Thyroid gland (tissue), 4 donors: Measurements from ENCODE around the gene STAT3. TPM values are rescaled to one million over a fixed set of nuclear protein-coding genes. Genes with fewer than 3 reads are reported as not detected.
"Not testable (repeated sequence)": the region's sequence is repeated elsewhere in the genome, so short reads cannot be mapped to it uniquely, and the experiment has no call there.

ENCODE experiments used
- DNase-seq, 2 donors: peaks; one replicate each; pipeline ENCODE4 v3.0.0-alpha.2; 2019
- H3K27ac ChIP-seq, 3 donors: fragments of 200-600 bp; sonication (generic); 1 replicate in 2 of 3; 2 replicates in 1 of 3; pipeline ENCODE4 v1.5.1; 2016 to 2019; ENCODE audit warnings: mild to moderate bottlenecking in 1 of 3, moderate library complexity in 1 of 3
- H3K27me3 ChIP-seq: fragments of 200-600 bp; sonication (generic); one replicate; pipeline ENCODE4 v1.5.1; 2019
- H3K36me3 ChIP-seq, 2 donors: fragments of 200-600 bp; sonication (generic); one replicate each; pipeline ENCODE4 v1.5.1; 2016 to 2019
- H3K4me1 ChIP-seq, 2 donors: fragments of 200-600 bp; sonication (generic); one replicate each; pipeline ENCODE4 v1.5.1; 2017 to 2019
- H3K4me3 ChIP-seq, 3 donors: fragments of 200-600 bp; sonication (generic); replicated peaks in 1 of 3; 1 replicate in 2 of 3; 2 replicates in 1 of 3; pipeline ENCODE4 v1.5.1; 2016; ENCODE audit warnings: mild to moderate bottlenecking in 1 of 3
- H3K9me3 ChIP-seq: fragments of 200-600 bp; sonication (generic); one replicate; pipeline ENCODE4 v1.5.1; 2017
- CTCF ChIP-seq, 6 experiments: fragments of 200-600 bp in 3 of 6; fragments of 450-650 bp in 3 of 6; sonication (generic) in 3 of 6; IDR thresholded peaks; one replicate each; pipeline ENCODE4 v1.5.1; 2016 to 2019; ENCODE audit warnings: antibody characterized with exemption in 6 of 6, mild to moderate bottlenecking in 2 of 6, inconsistent platforms in 1 of 6, moderate library complexity in 1 of 6
- POLR2A ChIP-seq, 2 donors: fragments of 450-650 bp; IDR thresholded peaks; one replicate each; pipeline ENCODE4 v1.6.1; 2017; ENCODE audit warnings: antibody characterized with exemption in 2 of 2, mild to moderate bottlenecking in 2 of 2, moderate library complexity in 1 of 2
- WGBS, 2 donors: methylation state at CpG; one replicate each; pipeline ENCODE4 v1.1.5; 2017; 5-methylcytosine and 5-hydroxymethylcytosine counted together
- intact Hi-C: fragments of 100-400 bp; cut with DNase I; formaldehyde crosslinking; loops from one replicate; pipeline ENCODE4 v1.15.1; 2023
- total RNA-seq, 4 donors: library from RNA; depleted of rRNA; stranded (reverse); fragments of >200 nt; gene quantifications; one replicate each; pipeline ENCODE4 v1.2.3, GENCODE V29; 2016

Gene STAT3
- total RNA-seq, 4 donors from 2014 or later = 147 to 292 (median 206) TPM

GRCh38 chr17:42304187-42305030 is 83.8 kb downstream of the STAT3 start:
- no peaks in the 10 kb centered on the region for H3K9me3 ChIP-seq
- intact Hi-C loops = no loop called here
- 88 to 92% methylated on average over 12 to 15 of the region's 16 CpGs for WGBS, 2 donors
- no peak for DNase-seq
- peaks cover 29 to 42% of the 10 kb centered on the region in 2 donors for H3K36me3 ChIP-seq
- TF ChIP-seq CTCF (IDR thresholded peaks at IDR 0.05) (no peak), POLR2A (IDR thresholded peaks at IDR 0.05) (no peak)
- H3K4me1 ChIP-seq = no peaks in the 10 kb centered on the region
- no peak overlapping the region for H3K4me3 ChIP-seq
- H3K27me3 ChIP-seq = no peaks in the 10 kb centered on the region
- H3K27ac ChIP-seq = no peak overlapping the region

- no peaks in the 10 kb centered on the region for H3K4me1 ChIP-seq
- H3K27ac ChIP-seq = no peak overlapping the region
- TF ChIP-seq POLR2A (IDR thresholded peaks at IDR 0.05) (no peak), CTCF (IDR thresholded peaks at IDR 0.05) (no peak)
- no peak overlapping the region for H3K4me3 ChIP-seq
- no peaks in the 10 kb centered on the region for H3K27me3 ChIP-seq
- 86 to 93% methylated on average over 3 of the region's 3 CpGs for WGBS, 2 donors
- no peak for DNase-seq
- H3K9me3 ChIP-seq = no peaks in the 10 kb centered on the region
- intact Hi-C loops = no loop called here
- H3K36me3 ChIP-seq = peaks cover 29 to 42% of the 10 kb centered on the region in 2 donors
These were observed 84.5 kb downstream of the STAT3 start for GRCh38 chr17:42303694-42304093.

- Histone ChIP-seq H3K36me3 (peaks cover 28 to 42% of the 10 kb centered on the region in 2 donors), H3K4me1 (no peaks in the 10 kb centered on the region), H3K9me3 (no peaks in the 10 kb centered on the region), H3K27ac (no peak overlapping the region), H3K27me3 (no peaks in the 10 kb centered on the region), H3K4me3 (no peak overlapping the region)
- intact Hi-C loops = no loop called here
- TF ChIP-seq CTCF (IDR thresholded peaks at IDR 0.05) = no peak
- no peak for TF ChIP-seq POLR2A (IDR thresholded peaks at IDR 0.05)
- 86 to 89% methylated on average over 9 of the region's 9 CpGs for WGBS, 2 donors
- DNase-seq = no peak
These were observed 87.2 kb downstream of the STAT3 start for GRCh38 chr17:42301022-42301421.

- no CpG with 5 or more reads among the region's 17 CpGs for WGBS, 2 donors
- H3K36me3 ChIP-seq = peaks cover 32 to 34% of the 10 kb centered on the region in 2 donors
- intact Hi-C loops, H3K4me1 ChIP-seq, H3K27ac ChIP-seq, DNase-seq, H3K4me3 ChIP-seq, H3K9me3 ChIP-seq, H3K27me3 ChIP-seq: not testable (repeated sequence)
These were observed 88.3 kb downstream of the STAT3 start for GRCh38 chr17:42299913-42300312.

- H3K27me3 ChIP-seq, H3K9me3 ChIP-seq, H3K4me1 ChIP-seq, H3K4me3 ChIP-seq, H3K27ac ChIP-seq, intact Hi-C loops, DNase-seq: not testable (repeated sequence)
- peaks cover 28 to 29% of the 10 kb centered on the region in 2 donors for H3K36me3 ChIP-seq
- WGBS, 2 donors = 94 to 100% methylated on average over 5 to 8 of the region's 10 CpGs
These were observed 88.9 kb downstream of the STAT3 start for GRCh38 chr17:42299361-42299760.

GRCh38 chr17:42297775-42298174 is 90.5 kb downstream of the STAT3 start:
- H3K36me3 ChIP-seq = peaks cover 17 to 25% of the 10 kb centered on the region in 2 donors
- H3K9me3 ChIP-seq, H3K4me1 ChIP-seq, intact Hi-C loops, H3K27me3 ChIP-seq, DNase-seq, H3K27ac ChIP-seq, H3K4me3 ChIP-seq: not testable (repeated sequence)
- WGBS, 2 donors = 88 to 93% methylated on average over 6 of the region's 10 CpGs
